ENCODE results near the gene FCRLB. TPM values are rescaled to one million over a fixed set of nuclear protein-coding genes. Genes with fewer than 3 reads are reported as not detected.

FCRLB gene
- total RNA-seq, 1 donor from 2014 or later: not detected

DNA sequence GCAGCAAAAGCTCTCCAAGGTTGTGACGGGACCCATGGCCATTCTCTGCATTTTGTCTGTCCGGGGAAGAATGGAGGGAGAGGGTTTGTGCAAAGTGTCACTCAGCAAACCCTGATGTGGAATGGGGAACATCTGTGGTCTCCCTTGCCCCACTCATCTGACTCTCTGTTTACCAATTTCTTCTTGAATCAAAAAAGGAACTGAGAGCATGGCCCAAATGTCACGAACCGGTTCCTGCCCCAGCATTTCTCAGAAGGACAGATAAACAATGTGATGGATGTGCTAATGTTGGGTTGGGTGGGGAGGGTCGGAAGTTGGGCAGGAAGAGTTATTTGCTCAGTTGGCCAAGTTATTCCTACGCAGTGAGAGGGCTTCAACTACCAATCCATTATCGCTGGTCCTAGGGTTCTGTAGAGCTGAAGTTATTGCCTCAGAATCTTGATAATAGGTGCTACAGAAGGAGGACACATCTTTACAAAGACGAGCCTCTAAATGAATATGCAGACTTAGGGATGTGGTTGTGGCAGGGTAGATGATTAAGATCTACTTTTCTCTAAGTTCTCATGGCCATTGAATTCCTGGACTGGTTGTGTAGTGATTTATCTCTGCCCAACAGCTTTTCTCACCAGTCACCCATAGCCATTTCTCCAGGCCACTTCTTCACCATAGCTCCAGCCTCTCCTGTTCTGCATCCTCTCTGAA is 18.7 kb downstream of the FCRLB start:
- no peaks in the 10 kb centered on the region for H3K9me3 ChIP-seq (ENCODE audit: low read depth)
- no peak overlapping the region for H3K4me3 ChIP-seq
- H2AFZ ChIP-seq (replicated peaks): no peak overlapping the region
- no peaks in the 10 kb centered on the region for H3K36me3 Mint-ChIP-seq
- peaks cover 12% of the 10 kb centered on the region for H3K27me3 Mint-ChIP-seq (ENCODE audit: insufficient read depth, low read depth)
- H3K27ac Mint-ChIP-seq: no peak overlapping the region
- H3K4me1 ChIP-seq: no peaks in the 10 kb centered on the region
- H3K79me2 ChIP-seq (ENCODE audit: low read depth): no peaks in the 10 kb centered on the region
- no peak overlapping the region for H3K4me3 Mint-ChIP-seq
- H3K4me1 Mint-ChIP-seq: peaks cover 7% of the 10 kb centered on the region
- no peaks in the 10 kb centered on the region for H4K20me1 ChIP-seq (ENCODE audit: low read depth)
- TF ChIP-seq EZH2 (IDR thresholded peaks at IDR 0.05): no peak
- TF ChIP-seq CTCF (IDR thresholded peaks at IDR 0.05): no peak
- no peak for TF ChIP-seq EZH2phosphoT487 (IDR thresholded peaks at IDR 0.05)
- H3K27me3 ChIP-seq: peaks cover 1% of the 10 kb centered on the region
- no peak overlapping the region for H3K9ac ChIP-seq
- DNase-seq (ENCODE audit: low spot score): no peak
- no peaks in the 10 kb centered on the region for H3K36me3 ChIP-seq
- peaks cover 7% of the 10 kb centered on the region for H3F3A ChIP-seq (ENCODE audit: low read depth)
- H3K9me3 Mint-ChIP-seq: no peaks in the 10 kb centered on the region
- H3K4me2 ChIP-seq: no peak overlapping the region
- H3K27ac ChIP-seq: no peak overlapping the region

GRCh38 chr1:161740921-161741320 is 19.6 kb downstream of the FCRLB start:
- H3K36me3 ChIP-seq: no peaks in the 10 kb centered on the region
- H3K4me2 ChIP-seq: no peak overlapping the region
- H3K4me1 ChIP-seq: no peaks in the 10 kb centered on the region
- Mint-ChIP-seq H3K27me3 (ENCODE audit: insufficient read depth, low read depth) (peaks cover 15% of the 10 kb centered on the region), H3K9me3 (no peaks in the 10 kb centered on the region), H3K27ac (no peak overlapping the region), H3K36me3 (no peaks in the 10 kb centered on the region), H3K4me1 (peaks cover 7% of the 10 kb centered on the region), H3K4me3 (no peak overlapping the region)
- no peaks in the 10 kb centered on the region for H3K9me3 ChIP-seq (ENCODE audit: low read depth)
- no peaks in the 10 kb centered on the region for H4K20me1 ChIP-seq (ENCODE audit: low read depth)
- no peak overlapping the region for H3K9ac ChIP-seq
- no peaks in the 10 kb centered on the region for H3K79me2 ChIP-seq (ENCODE audit: low read depth)
- no peak for TF ChIP-seq EZH2 (IDR thresholded peaks at IDR 0.05)
- TF ChIP-seq CTCF (IDR thresholded peaks at IDR 0.05): no peak
- TF ChIP-seq EZH2phosphoT487 (IDR thresholded peaks at IDR 0.05): no peak
- no peak overlapping the region for H3K27ac ChIP-seq
- DNase-seq (ENCODE audit: low spot score): no peak
- no peak overlapping the region for H2AFZ ChIP-seq (replicated peaks)
- H3K27me3 ChIP-seq: peaks cover 8% of the 10 kb centered on the region
- H3F3A ChIP-seq (ENCODE audit: low read depth): peaks cover 7% of the 10 kb centered on the region
- H3K4me3 ChIP-seq: no peak overlapping the region

DNA sequence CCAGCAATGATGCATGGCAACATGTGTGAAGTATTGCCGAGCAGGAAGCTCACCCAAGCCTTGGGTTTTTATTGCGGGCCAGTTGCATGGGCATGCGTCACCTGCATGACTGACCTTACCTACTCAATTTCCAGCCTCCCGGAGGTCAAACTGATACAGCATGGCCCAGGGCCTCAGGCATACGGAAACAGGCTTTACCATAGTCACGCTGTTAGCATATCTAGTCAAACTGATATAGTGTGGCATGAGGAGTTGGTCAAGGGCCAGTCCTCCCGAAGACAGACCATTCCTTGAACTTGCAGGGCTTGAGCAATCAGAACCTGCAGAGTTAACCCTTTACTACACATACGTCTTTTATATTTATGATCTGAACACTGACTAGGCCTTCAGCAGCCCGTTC is 21.9 kb downstream of the FCRLB start:
- TF ChIP-seq CTCF (IDR thresholded peaks at IDR 0.05): no peak
- no peak for TF ChIP-seq EZH2 (IDR thresholded peaks at IDR 0.05)
- no peak for TF ChIP-seq EZH2phosphoT487 (IDR thresholded peaks at IDR 0.05)
- Histone ChIP-seq H3K4me1 (no peaks in the 10 kb centered on the region), H3K27me3 (peaks cover 8% of the 10 kb centered on the region), H3K9ac (no peak overlapping the region), H2AFZ (replicated peaks) (no peak overlapping the region), H4K20me1 (ENCODE audit: low read depth) (no peaks in the 10 kb centered on the region), H3K27ac (no peak overlapping the region), H3F3A (ENCODE audit: low read depth) (no peaks in the 10 kb centered on the region), H3K36me3 (no peaks in the 10 kb centered on the region), H3K79me2 (ENCODE audit: low read depth) (no peaks in the 10 kb centered on the region), H3K4me3 (no peak overlapping the region), H3K4me2 (no peak overlapping the region), H3K9me3 (ENCODE audit: low read depth) (no peaks in the 10 kb centered on the region)
- Mint-ChIP-seq H3K27ac (no peak overlapping the region), H3K4me3 (no peak overlapping the region), H3K4me1 (peaks cover 8% of the 10 kb centered on the region), H3K9me3 (no peaks in the 10 kb centered on the region), H3K27me3 (ENCODE audit: insufficient read depth, low read depth) (peaks cover 12% of the 10 kb centered on the region), H3K36me3 (no peaks in the 10 kb centered on the region)
- no peak for DNase-seq (ENCODE audit: low spot score)
